Natural killer cell (primary cell): ENCODE results near the gene ANKRD49. TPM values are rescaled to one million over a fixed set of nuclear protein-coding genes. Genes with fewer than 3 reads are reported as not detected.

Source experiments
- ATAC-seq, 3 donors: fragments of 150-1000 bp in 2 of 3; fragments of 200-7000 bp in 1 of 3; cut with Tn5 transposase; 1 replicate in 1 of 3; 2 replicates in 2 of 3; pipeline ENCODE4 v1.10.0; 2021; ENCODE audit warnings: mild to moderate bottlenecking in 2 of 3, moderate library complexity in 2 of 3
- DNase-seq, 2 donors: peaks; one replicate each; pipeline versions ENCODE4 v3.0.0 to v3.0.0-alpha.2; 2013 to 2021; ENCODE audit warnings: mixed read lengths in 1 of 2
- H3K27ac ChIP-seq: one replicate; pipeline ENCODE4 v1.5.1; 2013; ENCODE audit warnings: mild to moderate bottlenecking, low read length
- H3K27me3 ChIP-seq: one replicate; pipeline ENCODE4 v1.6.1; 2013; ENCODE audit warnings: low read length; ENCODE audit not compliant: control insufficient read depth, insufficient read depth
- H3K36me3 ChIP-seq: one replicate; pipeline ENCODE4 v1.6.1; 2013; ENCODE audit warnings: low read length; ENCODE audit not compliant: control insufficient read depth, insufficient read depth
- H3K4me1 ChIP-seq: one replicate; pipeline ENCODE4 v1.6.1; 2013; ENCODE audit warnings: low read length; ENCODE audit not compliant: control insufficient read depth, insufficient read depth
- H3K4me3 ChIP-seq: one replicate; pipeline ENCODE4 v1.5.1; 2013; ENCODE audit warnings: low read length
- H3K9me3 ChIP-seq: one replicate; pipeline ENCODE4 v1.6.1; 2013; ENCODE audit warnings: low read length; ENCODE audit not compliant: control insufficient read depth, insufficient read depth
- H3K27ac Mint-ChIP-seq, 2 donors: one replicate each; pipeline ENCODE4 v1.8.0; 2022; ENCODE audit warnings: mild to moderate bottlenecking in 2 of 2, mixed read lengths in 2 of 2, moderate library complexity in 1 of 2
- H3K27me3 Mint-ChIP-seq, 2 donors: one replicate each; pipeline ENCODE4 v1.8.0; 2022; ENCODE audit warnings: low read depth in 2 of 2, mixed read lengths in 2 of 2
- H3K36me3 Mint-ChIP-seq: one replicate; pipeline ENCODE4 v1.8.0; 2022; ENCODE audit warnings: mixed read lengths
- H3K4me1 Mint-ChIP-seq, 2 donors: one replicate each; pipeline ENCODE4 v1.8.0; 2022; ENCODE audit warnings: mixed read lengths in 2 of 2
- H3K4me3 Mint-ChIP-seq: one replicate; pipeline ENCODE4 v1.8.0; 2022; ENCODE audit warnings: mild to moderate bottlenecking, moderate library complexity, mixed read lengths
- H3K9me3 Mint-ChIP-seq, 2 donors: one replicate each; pipeline ENCODE4 v1.8.0; 2022; ENCODE audit warnings: mixed read lengths in 2 of 2
- CTCF ChIP-seq: fragments of 200-600 bp; IDR thresholded peaks from one replicate; pipeline ENCODE4 v1.8.0; 2022; ENCODE audit warnings: antibody characterized with exemption
- WGBS: methylation state at CpG from one replicate; pipeline ENCODE4 v1.1.7; 2013; ENCODE audit warnings: missing lambda C conversion rate; ENCODE audit not compliant: insufficient coverage; 5-methylcytosine and 5-hydroxymethylcytosine counted together
- intact Hi-C: fragments of 100-400 bp; cut with micrococcal nuclease; formaldehyde crosslinking; loops from one replicate; pipeline ENCODE4 v1.14.2; 2022
- total RNA-seq, 4 donors: library from RNA; stranded (reverse); fragments of 120-200 nt in 1 of 4; gene quantifications; one replicate each; pipeline versions ENCODE4 v1.2.3 to v1.2.4, GENCODE V29; 2013 to 2022

The ANKRD49 gene
- total RNA-seq, 3 donors from 2014 or later (not counting 1 experiment from before 2014, with no cell fraction given), result 47.7 to 55.6 (median 52.6) TPM

- WGBS, result 100% methylated on average over 2 of the region's 2 CpGs
- no peaks in the 10 kb centered on the region for H3K27me3 Mint-ChIP-seq
- H3K36me3 ChIP-seq, result peaks cover 14% of the 10 kb centered on the region
- no peaks in the 10 kb centered on the region for H3K27me3 ChIP-seq
- no peaks in the 10 kb centered on the region for H3K9me3 Mint-ChIP-seq
- TF ChIP-seq CTCF, result no peak
- H3K27ac Mint-ChIP-seq, result no peak overlapping the region
- H3K27ac ChIP-seq, result no peak overlapping the region
- DNase-seq (no peak), ATAC-seq (no peak)
- H3K36me3 Mint-ChIP-seq, result no peaks in the 10 kb centered on the region
- H3K9me3 ChIP-seq, result no peaks in the 10 kb centered on the region
- no peak overlapping the region for H3K4me3 Mint-ChIP-seq
- H3K4me1 ChIP-seq, result no peaks in the 10 kb centered on the region
- intact Hi-C loops, result no loop called here
- H3K4me1 Mint-ChIP-seq, result peaks cover 6 to 11% of the 10 kb centered on the region in 2 donors
- no peak overlapping the region for H3K4me3 ChIP-seq
These were observed 39.5 kb upstream of the ANKRD49 start for GRCh38 chr11:94454301-94454700.

GRCh38 chr11:94455861-94456260 lies 37.9 kb upstream of the ANKRD49 start:
- ATAC-seq, result no peak
- Mint-ChIP-seq H3K4me3 (no peak overlapping the region), H3K9me3 (no peaks in the 10 kb centered on the region), H3K27me3 (no peaks in the 10 kb centered on the region), H3K27ac (no peak overlapping the region), H3K36me3 (peaks cover 8% of the 10 kb centered on the region), H3K4me1 (peaks cover 6 to 11% of the 10 kb centered on the region in 2 donors)
- Histone ChIP-seq H3K9me3 (no peaks in the 10 kb centered on the region), H3K4me1 (no peaks in the 10 kb centered on the region), H3K27ac (no peak overlapping the region), H3K36me3 (peaks cover 28% of the 10 kb centered on the region), H3K4me3 (no peak overlapping the region), H3K27me3 (no peaks in the 10 kb centered on the region)
- TF ChIP-seq CTCF, result no peak
- intact Hi-C loops, result no loop called here
- DNase-seq, result no peak
- WGBS, result 100% methylated on average over 1 of the region's 1 CpG

- H3K4me3 Mint-ChIP-seq, result no peak overlapping the region
- peaks cover 8% of the 10 kb centered on the region for H3K36me3 Mint-ChIP-seq
- no peaks in the 10 kb centered on the region for H3K9me3 Mint-ChIP-seq
- DNase-seq (no peak), ATAC-seq (peak in 2 of 3 donors; percentile 35 to 42)
- Histone ChIP-seq H3K4me1 (no peaks in the 10 kb centered on the region), H3K9me3 (no peaks in the 10 kb centered on the region), H3K36me3 (peaks cover 32% of the 10 kb centered on the region), H3K4me3 (no peak overlapping the region), H3K27me3 (no peaks in the 10 kb centered on the region), H3K27ac (no peak overlapping the region)
- no peaks in the 10 kb centered on the region for H3K27me3 Mint-ChIP-seq
- no peak for TF ChIP-seq CTCF
- intact Hi-C loops, result no loop called here
- 74% methylated on average over 4 of the region's 4 CpGs for WGBS
- H3K27ac Mint-ChIP-seq, result peak overlapping the region in 1 of 2 donors; percentile 44
- peaks cover 7 to 11% of the 10 kb centered on the region in 2 donors for H3K4me1 Mint-ChIP-seq
These were observed 36.4 kb upstream of the ANKRD49 start for GRCh38 chr11:94457118-94458029.
